Measurements from ENCODE around the gene ANO1.
"Not testable (repeated sequence)": the region's sequence is repeated elsewhere in the genome, so short reads cannot be mapped to it uniquely, and the experiment has no call there.

ANO1 gene

GRCh38 chr11:70078095-70078780 is at the start of gene ANO1:
Gene ANO1, plus strand, starts transcription at chr11:70078317. Its CDS starts 290 bp downstream, at chr11:70078607.
- no peak for DNase-seq (ENCODE audit: low spot score)

- no peak for DNase-seq (ENCODE audit: low spot score)
Measured at GRCh38 chr11:70029115-70029860, 48.8 kb upstream of the ANO1 start.

- DNase-seq (ENCODE audit: low spot score): no peak
Measured at GRCh38 chr11:70029861-70030380, 48.2 kb upstream of the ANO1 start.

GRCh38 chr11:70030412-70030811 is 47.7 kb upstream of the ANO1 start:
- no peak for DNase-seq (ENCODE audit: low spot score)

GRCh38 chr11:70031631-70032469 is 46.3 kb upstream of the ANO1 start:
- no peak for DNase-seq (ENCODE audit: low spot score)

- no peak for DNase-seq (ENCODE audit: low spot score)
Measured at GRCh38 chr11:70032470-70032795, 45.7 kb upstream of the ANO1 start.

GRCh38 chr11:70032943-70033710 is 45.0 kb upstream of the ANO1 start:
- no peak for DNase-seq (ENCODE audit: low spot score)

- DNase-seq (ENCODE audit: low spot score): no peak
Measured at GRCh38 chr11:70033711-70034070, 44.4 kb upstream of the ANO1 start.

- no peak for DNase-seq (ENCODE audit: low spot score)
Measured at GRCh38 chr11:70034740-70035365, 43.3 kb upstream of the ANO1 start.

- DNase-seq (ENCODE audit: low spot score): not testable (repeated sequence)
Measured at GRCh38 chr11:70035665-70036064, 42.5 kb upstream of the ANO1 start.

GRCh38 chr11:70036971-70037882 is 40.9 kb upstream of the ANO1 start:
- DNase-seq (ENCODE audit: low spot score): no peak

- DNase-seq (ENCODE audit: low spot score): no peak
Measured at GRCh38 chr11:70038034-70038834, 39.9 kb upstream of the ANO1 start.

- DNase-seq (ENCODE audit: low spot score): no peak
Measured at GRCh38 chr11:70040452-70040851, 37.7 kb upstream of the ANO1 start.

- DNase-seq (ENCODE audit: low spot score): no peak
Measured at GRCh38 chr11:70040869-70041501, 37.1 kb upstream of the ANO1 start.

GRCh38 chr11:70043482-70043881 is 34.6 kb upstream of the ANO1 start:
- DNase-seq (ENCODE audit: low spot score): no peak

- DNase-seq (ENCODE audit: low spot score): no peak
Measured at GRCh38 chr11:70046089-70046488, 32.0 kb upstream of the ANO1 start.

- peak; percentile 6 for DNase-seq (ENCODE audit: low spot score)
Measured at GRCh38 chr11:70048279-70049024, 29.7 kb upstream of the ANO1 start.

- no peak for DNase-seq (ENCODE audit: low spot score)
Measured at GRCh38 chr11:70049045-70049444, 29.1 kb upstream of the ANO1 start.
